ENCODE data around the gene TES.

DNA sequence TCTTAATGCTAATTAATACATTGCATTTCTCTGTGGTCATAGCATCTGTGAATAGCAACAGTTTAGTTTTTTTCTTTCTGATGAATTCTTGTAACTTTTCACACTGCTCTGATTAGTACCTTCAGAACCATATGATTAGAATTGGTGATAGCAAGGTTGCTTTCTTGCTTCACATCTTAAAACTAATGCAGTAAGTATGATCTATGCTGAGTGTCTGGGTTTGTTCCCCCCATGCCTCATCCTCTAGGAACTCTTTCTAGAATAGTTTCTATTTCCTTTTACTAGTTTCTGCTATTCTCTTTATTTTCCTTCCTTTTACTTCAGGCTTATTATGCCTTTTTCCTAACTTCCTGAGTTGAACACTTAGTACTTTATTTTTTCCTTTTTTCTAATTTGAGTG, 32.4 kb downstream of the TES start:
- no peak for TF ChIP-seq YY1 (IDR thresholded peaks at IDR 0.05; ENCODE audit: insufficient read depth, insufficient read length)
- TF ChIP-seq ZNF274 (IDR thresholded peaks at IDR 0.05; ENCODE audit: low read depth, low read length), result no peak

All from NT2/D1 (cell line).